Progenitor cell of endocrine pancreas (in vitro differentiated cells): ENCODE measurements around the gene IL17C. TPM values are rescaled to one million over a fixed set of nuclear protein-coding genes. Genes with fewer than 3 reads are reported as not detected.

Experiments used
- DNase-seq: peaks from one replicate; pipeline ENCODE4 v3.0.0; 2021; ENCODE audit warnings: low spot score; ENCODE audit not compliant: unreplicated experiment
- H3K27ac Mint-ChIP-seq: 2 replicates; pipeline ENCODE4 v1.8.0; 2021; ENCODE audit warnings: mild to moderate bottlenecking, moderate library complexity, mixed read lengths
- H3K27me3 Mint-ChIP-seq: 2 replicates; pipeline ENCODE4 v1.8.0; 2021; ENCODE audit warnings: mixed read lengths
- H3K36me3 Mint-ChIP-seq: 2 replicates; pipeline ENCODE4 v1.8.0; 2022; ENCODE audit warnings: mixed read lengths; ENCODE audit not compliant: insufficient read depth
- H3K4me1 Mint-ChIP-seq: 2 replicates; pipeline ENCODE4 v1.8.0; 2021; ENCODE audit warnings: low read depth, mixed read lengths
- H3K4me3 Mint-ChIP-seq: 2 replicates; pipeline ENCODE4 v1.8.0; 2021; ENCODE audit warnings: low read depth, mild to moderate bottlenecking, moderate library complexity, mixed read lengths
- H3K9me3 Mint-ChIP-seq: 2 replicates; pipeline ENCODE4 v1.8.0; 2021; ENCODE audit warnings: low read depth, mixed read lengths
- CTCF ChIP-seq: fragments of 200-600 bp; sonication (generic); IDR thresholded peaks from one replicate; pipeline ENCODE4 v1.5.0; 2021; ENCODE audit warnings: antibody characterized with exemption, mild to moderate bottlenecking; ENCODE audit not compliant: unreplicated experiment
- total RNA-seq: library from RNA; stranded (reverse); gene quantifications from 2 replicates; pipeline ENCODE4 v1.2.1, GENCODE V29; 2021

The IL17C gene
- total RNA-seq, 1 donor from 2014 or later, result 0.29 TPM

GRCh38 chr16:88629835-88630234, 8.5 kb upstream of the IL17C start:
- no peak for DNase-seq
- Mint-ChIP-seq H3K27ac (no peak overlapping the region), H3K27me3 (no peaks in the 10 kb centered on the region), H3K36me3 (peaks cover 14% of the 10 kb centered on the region), H3K9me3 (no peaks in the 10 kb centered on the region), H3K4me3 (no peak overlapping the region), H3K4me1 (no peaks in the 10 kb centered on the region)
- no peak for TF ChIP-seq CTCF

DNA sequence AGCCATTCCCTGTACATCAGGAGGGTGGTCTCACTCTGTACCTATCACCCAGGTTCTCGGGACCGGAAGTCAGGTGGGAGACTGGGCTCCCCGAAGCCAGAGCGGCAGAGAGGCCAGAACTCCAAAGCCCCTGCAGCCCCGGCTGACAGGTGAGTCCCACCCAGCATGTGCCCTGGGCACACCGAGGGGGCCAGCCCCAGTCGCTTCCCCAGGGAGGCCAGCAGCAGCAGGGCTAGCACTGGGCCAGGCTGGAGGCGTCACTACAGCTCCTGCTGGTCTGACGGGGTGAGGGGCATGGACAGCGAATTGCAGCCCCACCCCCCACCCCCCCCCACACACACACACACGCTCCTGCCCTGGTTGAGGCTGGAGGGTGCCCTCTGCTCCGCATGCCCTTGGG, 7.9 kb upstream of the IL17C start:
- Mint-ChIP-seq H3K4me1 (no peaks in the 10 kb centered on the region), H3K27ac (no peak overlapping the region), H3K36me3 (peaks cover 14% of the 10 kb centered on the region), H3K27me3 (peaks cover 6% of the 10 kb centered on the region), H3K4me3 (no peak overlapping the region), H3K9me3 (no peaks in the 10 kb centered on the region)
- no peak for DNase-seq
- TF ChIP-seq CTCF, result no peak

DNA sequence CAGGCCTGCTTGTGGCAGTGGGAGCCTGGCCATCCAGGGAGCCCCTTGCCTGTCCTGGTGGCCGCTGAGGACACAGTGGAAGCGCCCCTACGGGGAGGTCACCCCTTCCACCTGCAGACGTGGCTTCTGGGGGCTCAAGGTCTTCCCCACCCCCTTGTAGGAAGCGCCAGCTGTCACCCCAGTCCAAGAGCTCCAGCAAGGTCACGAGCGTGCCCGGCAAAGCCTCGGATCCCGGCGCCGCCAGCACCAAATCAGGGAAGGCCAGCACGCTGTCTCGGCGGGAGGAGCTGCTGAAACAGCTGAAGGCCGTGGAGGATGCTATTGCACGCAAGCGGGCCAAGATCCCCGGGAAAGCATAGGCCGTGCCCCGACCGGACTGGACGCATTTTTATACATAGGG, 7.4 kb upstream of the IL17C start:
- TF ChIP-seq CTCF, result no peak
- Mint-ChIP-seq H3K9me3 (no peaks in the 10 kb centered on the region), H3K27me3 (peaks cover 8% of the 10 kb centered on the region), H3K4me1 (no peaks in the 10 kb centered on the region), H3K36me3 (peaks cover 14% of the 10 kb centered on the region), H3K27ac (no peak overlapping the region), H3K4me3 (no peak overlapping the region)
- no peak for DNase-seq

- peaks cover 10% of the 10 kb centered on the region for H3K36me3 Mint-ChIP-seq
- no peak overlapping the region for H3K27ac Mint-ChIP-seq
- no peak overlapping the region for H3K4me3 Mint-ChIP-seq
- DNase-seq, result no peak
- H3K9me3 Mint-ChIP-seq, result no peaks in the 10 kb centered on the region
- peaks cover 12% of the 10 kb centered on the region for H3K27me3 Mint-ChIP-seq
- no peak for TF ChIP-seq CTCF
- no peaks in the 10 kb centered on the region for H3K4me1 Mint-ChIP-seq
Measured at GRCh38 chr16:88631384-88631783, 7.0 kb upstream of the IL17C start.

DNA sequence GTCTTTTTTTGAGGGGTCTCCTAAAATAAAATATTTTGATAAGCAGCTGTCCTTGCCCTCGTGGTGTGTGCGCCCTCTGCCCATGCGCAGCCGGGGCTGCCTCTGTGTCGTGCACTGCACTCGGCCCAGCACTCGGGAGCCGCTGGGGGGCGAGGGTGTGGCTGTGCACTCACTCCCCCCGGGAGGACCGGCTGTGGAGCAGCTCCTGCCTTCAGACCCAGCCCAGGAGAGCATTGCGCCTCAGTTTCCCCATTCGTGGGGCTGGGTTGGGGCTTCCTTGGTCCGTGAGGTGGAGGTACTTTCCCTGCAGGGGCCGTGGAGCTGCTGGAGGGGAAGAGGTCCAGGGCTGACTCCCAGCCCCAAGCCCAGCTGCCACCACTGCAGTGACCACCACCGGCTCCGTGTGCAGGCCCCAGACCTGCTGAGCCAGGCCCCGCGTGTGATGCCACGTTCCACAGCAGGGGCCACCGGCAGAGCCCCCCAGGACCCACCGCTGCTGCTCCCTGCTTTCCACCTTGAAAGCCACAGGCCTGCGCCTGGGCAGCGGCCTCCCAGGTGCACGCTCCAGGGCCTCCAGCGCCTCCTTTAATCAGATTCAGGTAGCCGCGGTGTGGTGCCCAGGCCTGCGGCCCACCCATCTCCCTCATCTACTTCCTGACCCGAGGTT, 6.3 kb upstream of the IL17C start:
- Mint-ChIP-seq H3K4me1 (no peaks in the 10 kb centered on the region), H3K27me3 (peaks cover 13% of the 10 kb centered on the region), H3K36me3 (peaks cover 9% of the 10 kb centered on the region), H3K27ac (no peak overlapping the region), H3K4me3 (no peak overlapping the region), H3K9me3 (no peaks in the 10 kb centered on the region)
- no peak for TF ChIP-seq CTCF
- no peak for DNase-seq
